Osteoblast (primary cell): ENCODE data around the gene DYSF. TPM values are rescaled to one million over a fixed set of nuclear protein-coding genes. Genes with fewer than 3 reads are reported as not detected.

ENCODE experiments used
- DNase-seq: peaks from one replicate; pipeline ENCODE4 v3.0.0; 2011; ENCODE audit warnings: low spot score, mixed read lengths; ENCODE audit not compliant: insufficient read length; ENCODE audit errors: missing footprints
- H2AFZ ChIP-seq: 2 replicates; pipeline ENCODE4 v1.6.0; 2011; ENCODE audit warnings: mild to moderate bottlenecking, low read length
- H3K27ac ChIP-seq: 2 replicates; pipeline ENCODE4 v1.5.1; 2011; ENCODE audit warnings: mild to moderate bottlenecking, low read depth, low read length, moderate library complexity
- H3K27me3 ChIP-seq: 2 replicates; pipeline ENCODE4 v1.6.0; 2012; ENCODE audit warnings: mild to moderate bottlenecking, control low read depth, inconsistent platforms, low read length, moderate library complexity; ENCODE audit not compliant: insufficient read depth
- H3K36me3 ChIP-seq: 2 replicates; pipeline ENCODE4 v1.5.1; 2011; ENCODE audit warnings: mild to moderate bottlenecking, low read length, control low read depth, moderate library complexity; ENCODE audit not compliant: insufficient read depth
- H3K4me1 ChIP-seq: 2 replicates; pipeline ENCODE4 v1.5.1; 2011; ENCODE audit warnings: mild to moderate bottlenecking, low read length, control low read depth, moderate library complexity; ENCODE audit not compliant: insufficient read depth
- H3K4me2 ChIP-seq: 2 replicates; pipeline ENCODE4 v1.6.0; 2011; ENCODE audit warnings: mild to moderate bottlenecking, low read length; ENCODE audit not compliant: insufficient read depth
- H3K4me3 ChIP-seq: fragments of 200-600 bp; sonication (generic); 3 replicates; pipeline ENCODE4 v1.5.1; 2012; ENCODE audit warnings: mild to moderate bottlenecking, low read length, inconsistent platforms; ENCODE audit not compliant: insufficient read depth
- H3K79me2 ChIP-seq: 2 replicates; pipeline ENCODE4 v1.6.0; 2012; ENCODE audit warnings: mild to moderate bottlenecking, low read length, control low read depth, inconsistent platforms; ENCODE audit not compliant: insufficient read depth
- H3K9me3 ChIP-seq: 2 replicates; pipeline ENCODE4 v1.5.1; 2011; ENCODE audit warnings: low read depth, low read length, control low read depth
- H4K20me1 ChIP-seq: 2 replicates; pipeline ENCODE4 v1.6.0; 2012; ENCODE audit warnings: mild to moderate bottlenecking, low read length, control low read depth; ENCODE audit not compliant: insufficient read depth
- CTCF ChIP-seq: IDR thresholded peaks from 2 replicates; pipeline ENCODE4 v1.5.1; 2011; ENCODE audit warnings: mild to moderate bottlenecking, low read depth, low read length, moderate library complexity; ENCODE audit errors: extremely low read depth
- total RNA-seq: library from RNA; depleted of rRNA; stranded (reverse); fragments of >200 nt; gene quantifications from 2 replicates; pipeline ENCODE4 v1.2.3, GENCODE V29; 2012

Gene DYSF
- total RNA-seq, 1 donor: 4.3 TPM

- Histone ChIP-seq H3K4me3 (no peak overlapping the region), H3K27ac (no peak overlapping the region), H3K27me3 (peaks cover 61% of the 10 kb centered on the region), H2AFZ (no peak overlapping the region), H3K9me3 (no peaks in the 10 kb centered on the region), H3K4me2 (peak overlapping the region; percentile 50), H3K79me2 (no peaks in the 10 kb centered on the region), H3K4me1 (no peaks in the 10 kb centered on the region), H3K36me3 (no peaks in the 10 kb centered on the region), H4K20me1 (peaks cover 2% of the 10 kb centered on the region)
- no peak for TF ChIP-seq CTCF
- peak; percentile 78 for DNase-seq
Measured at GRCh38 chr2:71603851-71604725, 150.7 kb downstream of the DYSF start.

- Histone ChIP-seq H3K27ac (no peak overlapping the region), H3K79me2 (no peaks in the 10 kb centered on the region), H3K4me3 (no peak overlapping the region), H4K20me1 (peaks cover 2% of the 10 kb centered on the region), H2AFZ (no peak overlapping the region), H3K4me1 (peaks cover 2% of the 10 kb centered on the region), H3K27me3 (peaks cover 61% of the 10 kb centered on the region), H3K4me2 (no peak overlapping the region), H3K36me3 (no peaks in the 10 kb centered on the region), H3K9me3 (no peaks in the 10 kb centered on the region)
- TF ChIP-seq CTCF: no peak
- DNase-seq: peak; percentile 57
Measured at GRCh38 chr2:71604726-71605120, 151.4 kb downstream of the DYSF start.

- peaks cover 2% of the 10 kb centered on the region for H4K20me1 ChIP-seq
- no peak overlapping the region for H3K4me3 ChIP-seq
- no peak overlapping the region for H2AFZ ChIP-seq
- peaks cover 3% of the 10 kb centered on the region for H3K4me1 ChIP-seq
- no peaks in the 10 kb centered on the region for H3K79me2 ChIP-seq
- H3K27ac ChIP-seq: no peak overlapping the region
- DNase-seq: peak; percentile 52
- H3K27me3 ChIP-seq: peaks cover 57% of the 10 kb centered on the region
- no peak for TF ChIP-seq CTCF
- no peaks in the 10 kb centered on the region for H3K9me3 ChIP-seq
- H3K36me3 ChIP-seq: no peaks in the 10 kb centered on the region
- H3K4me2 ChIP-seq: no peak overlapping the region
Measured at GRCh38 chr2:71605173-71605641, 151.8 kb downstream of the DYSF start.

- Histone ChIP-seq H3K79me2 (no peaks in the 10 kb centered on the region), H4K20me1 (peaks cover 2% of the 10 kb centered on the region), H2AFZ (no peak overlapping the region), H3K9me3 (no peaks in the 10 kb centered on the region), H3K4me3 (no peak overlapping the region), H3K27ac (no peak overlapping the region), H3K36me3 (no peaks in the 10 kb centered on the region), H3K4me1 (peaks cover 3% of the 10 kb centered on the region), H3K4me2 (no peak overlapping the region), H3K27me3 (peaks cover 51% of the 10 kb centered on the region)
- peak; percentile 41 for DNase-seq
- no peak for TF ChIP-seq CTCF
Measured at GRCh38 chr2:71605781-71606241, 152.4 kb downstream of the DYSF start.
